SK-N-SH treated with all-trans-retinoic acid at 6 μM for 48 hours (cell line): ENCODE measurements around the gene FGF21.

Source experiments
- ATAC-seq: fragments of 200-7000 bp; cut with Tn5 transposase; 3 replicates; pipeline ENCODE4 v1.9.1; 2020; ENCODE audit warnings: mild to moderate bottlenecking, moderate library complexity
- ARNTL ChIP-seq: fragments of 450-650 bp; formaldehyde crosslinking; IDR thresholded peaks from 2 replicates; pipeline ENCODE4 v1.5.0; 2020; ENCODE audit warnings: low read depth, mild to moderate bottlenecking, moderate library complexity, borderline replicate concordance
- BACH2 ChIP-seq: fragments of 250-450 bp; sonication (Bioruptor Pico); IDR thresholded peaks from 2 replicates; pipeline ENCODE4 v1.9.0; 2021; ENCODE audit warnings: mild to moderate bottlenecking, borderline replicate concordance
- CREB5 ChIP-seq: fragments of 250-450 bp; sonication (Bioruptor Pico); IDR thresholded peaks from 2 replicates; pipeline ENCODE4 v1.5.1; 2020; ENCODE audit warnings: low read depth, mild to moderate bottlenecking, moderate library complexity
- CSDC2 ChIP-seq: fragments of 250-450 bp; sonication (Bioruptor Pico); IDR thresholded peaks from 2 replicates; pipeline ENCODE4 v1.5.0; 2020; ENCODE audit warnings: mild to moderate bottlenecking, moderate library complexity
- CSRNP3 ChIP-seq: fragments of 250-450 bp; sonication (Bioruptor Pico); IDR thresholded peaks from 2 replicates; pipeline ENCODE4 v1.5.1; 2021; ENCODE audit warnings: mild to moderate bottlenecking, moderate library complexity
- GLIS3 ChIP-seq: fragments of 250-450 bp; sonication (Bioruptor Pico); IDR thresholded peaks from 2 replicates; pipeline ENCODE4 v1.5.0; 2020; ENCODE audit warnings: mild to moderate bottlenecking, moderate library complexity
- ISL1 ChIP-seq: fragments of 250-450 bp; sonication (Bioruptor Pico); IDR thresholded peaks from 2 replicates; pipeline ENCODE4 v2.1.2; 2022; ENCODE audit warnings: mild to moderate bottlenecking, moderate library complexity
- OSR1 ChIP-seq: fragments of 250-450 bp; sonication (Bioruptor Pico); IDR thresholded peaks from 2 replicates; pipeline ENCODE4 v1.8.0; 2022; ENCODE audit warnings: moderate library complexity, mild to moderate bottlenecking, inconsistent platforms
- PATZ1 ChIP-seq: fragments of 250-450 bp; sonication (Bioruptor Pico); IDR thresholded peaks from 2 replicates; pipeline ENCODE4 v1.8.0; 2020; ENCODE audit warnings: mild to moderate bottlenecking, moderate library complexity, borderline replicate concordance
- POU6F1 ChIP-seq: fragments of 250-450 bp; sonication (Bioruptor Pico); IDR thresholded peaks from 2 replicates; pipeline ENCODE4 v1.8.0; 2021; ENCODE audit warnings: low read depth, mild to moderate bottlenecking, moderate library complexity, borderline replicate concordance
- PPARA ChIP-seq: fragments of 250-450 bp; sonication (Bioruptor Pico); IDR thresholded peaks from 2 replicates; pipeline ENCODE4 v1.5.0; 2020; ENCODE audit warnings: mild to moderate bottlenecking, borderline replicate concordance
- RARB ChIP-seq: fragments of 250-450 bp; sonication (Bioruptor Pico); IDR thresholded peaks from 2 replicates; pipeline ENCODE4 v1.8.0; 2021; ENCODE audit warnings: mild to moderate bottlenecking, moderate library complexity
- SNAI2 ChIP-seq: fragments of 250-450 bp; sonication (Bioruptor Pico); IDR thresholded peaks from 2 replicates; pipeline ENCODE4 v1.5.0; 2020; ENCODE audit warnings: mild to moderate bottlenecking, moderate library complexity
- TCF4 ChIP-seq: fragments of 250-450 bp; sonication (Bioruptor Pico); IDR thresholded peaks from 2 replicates; pipeline ENCODE4 v1.8.0; 2021; ENCODE audit warnings: mild to moderate bottlenecking, moderate library complexity, borderline replicate concordance
- TOX ChIP-seq: fragments of 250-450 bp; sonication (Bioruptor Pico); IDR thresholded peaks from 2 replicates; pipeline ENCODE4 v1.8.0; 2021; ENCODE audit warnings: mild to moderate bottlenecking, moderate library complexity, borderline replicate concordance
- TSHZ2 ChIP-seq: fragments of 250-450 bp; sonication (Bioruptor Pico); IDR thresholded peaks from 2 replicates; pipeline ENCODE4 v1.5.0; 2020; ENCODE audit warnings: mild to moderate bottlenecking, moderate library complexity
- ZC3H10 ChIP-seq: fragments of 250-450 bp; sonication (Bioruptor Pico); IDR thresholded peaks from 2 replicates; pipeline ENCODE4 v1.5.1; 2021; ENCODE audit warnings: mild to moderate bottlenecking, moderate library complexity
- ZFP3 ChIP-seq: fragments of 250-450 bp; sonication (Bioruptor Pico); IDR thresholded peaks from 2 replicates; pipeline ENCODE4 v1.5.0; 2020; ENCODE audit warnings: mild to moderate bottlenecking, moderate library complexity
- ZFP30 ChIP-seq: fragments of 450-650 bp; formaldehyde crosslinking; IDR thresholded peaks from 2 replicates; pipeline ENCODE4 v1.5.0; 2022; ENCODE audit warnings: mild to moderate bottlenecking, moderate library complexity
- ZNF70 ChIP-seq: fragments of 450-650 bp; formaldehyde crosslinking; IDR thresholded peaks from 2 replicates; pipeline ENCODE4 v1.5.0; 2020; ENCODE audit warnings: mild to moderate bottlenecking, moderate library complexity
- ZNF8 ChIP-seq: fragments of 450-650 bp; formaldehyde crosslinking; IDR thresholded peaks from 2 replicates; pipeline ENCODE4 v1.5.0; 2020; ENCODE audit warnings: mild to moderate bottlenecking, moderate library complexity

The FGF21 gene

GRCh38 chr19:48779636-48780035 lies 24.3 kb downstream of the FGF21 start:
- TF ChIP-seq TCF4 (CRISPR knock-in tag) (no peak), BACH2 (no peak), ZC3H10 (CRISPR knock-in tag) (no peak), SNAI2 (CRISPR knock-in tag) (no peak), RARB (CRISPR knock-in tag) (no peak), TOX (no peak), CREB5 (CRISPR knock-in tag) (no peak), ZNF70 (CRISPR knock-in tag) (no peak), OSR1 (CRISPR knock-in tag) (no peak), ZFP3 (CRISPR knock-in tag) (no peak), PATZ1 (CRISPR knock-in tag) (no peak), TSHZ2 (CRISPR knock-in tag) (no peak), ZNF8 (CRISPR knock-in tag) (no peak), ISL1 (CRISPR knock-in tag) (no peak)
- ATAC-seq = no peak

- TF ChIP-seq RARB (CRISPR knock-in tag) (no peak), TOX (no peak), PPARA (CRISPR knock-in tag) (no peak), GLIS3 (CRISPR knock-in tag) (no peak), ZNF8 (CRISPR knock-in tag) (no peak), ZFP30 (CRISPR knock-in tag) (no peak), ZC3H10 (CRISPR knock-in tag) (no peak), CSDC2 (CRISPR knock-in tag) (no peak), TSHZ2 (CRISPR knock-in tag) (no peak), ZFP3 (CRISPR knock-in tag) (no peak), CSRNP3 (CRISPR knock-in tag) (no peak)
- ATAC-seq = no peak; the same call in 2 of the 3 replicates
Observed at GRCh38 chr19:48780631-48781391, 25.5 kb downstream of the FGF21 start.

GRCh38 chr19:48784527-48784926 lies 29.2 kb downstream of the FGF21 start:
- ATAC-seq = no peak
- TF ChIP-seq ISL1 (CRISPR knock-in tag) (no peak), ZFP3 (CRISPR knock-in tag) (no peak), GLIS3 (CRISPR knock-in tag) (no peak), ZNF8 (CRISPR knock-in tag) (no peak), PATZ1 (CRISPR knock-in tag) (no peak), ARNTL (no peak), POU6F1 (CRISPR knock-in tag) (no peak)
